ENCODE results near the gene ANAPC2. TPM values are rescaled to one million over a fixed set of nuclear protein-coding genes. Genes with fewer than 3 reads are reported as not detected.
A peak's percentile ranks its signal among the peaks of the same experiment; 100 is the strongest.

The ANAPC2 gene
- total RNA-seq, 3 donors from 2014 or later (not counting 1 experiment from before 2014, with no cell fraction given), result 146 to 172 (median 171) TPM

DNA sequence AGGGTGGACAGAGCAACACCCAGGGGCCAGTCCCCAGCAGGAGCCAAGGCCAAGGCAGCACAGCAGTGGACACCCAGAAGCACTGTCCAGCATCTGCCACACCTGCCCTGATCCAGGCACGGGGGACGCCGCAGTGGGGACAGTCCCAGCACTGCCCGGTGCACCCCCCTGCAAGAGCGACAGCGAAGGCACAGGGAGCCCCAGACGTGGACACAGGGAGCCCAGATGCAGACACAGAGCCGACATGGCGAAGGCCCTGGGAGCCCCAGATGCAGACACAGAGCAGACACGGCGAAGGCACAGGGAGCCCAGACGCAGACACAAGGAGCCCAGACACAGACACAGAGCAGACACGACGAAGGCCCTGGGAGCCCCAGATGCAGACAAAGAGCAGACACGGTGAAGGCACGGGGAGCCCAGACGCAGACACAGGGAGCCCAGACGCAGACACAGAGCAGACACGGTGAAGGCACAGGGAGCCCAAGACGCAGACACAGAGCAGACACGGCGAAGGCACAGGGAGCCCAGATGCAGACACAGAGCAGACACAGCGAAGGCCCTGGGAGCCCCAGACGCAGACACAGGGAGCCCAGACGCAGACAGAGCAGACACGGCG lies 4.3 kb downstream of the ANAPC2 start:
- Mint-ChIP-seq H3K4me3 (peak overlapping the region; percentile 1), H3K4me1 (peaks cover 17 to 30% of the 10 kb centered on the region in 2 donors), H3K27me3 (ENCODE audit: low read depth in 2 of 2) (no peaks in the 10 kb centered on the region), H3K27ac (peak overlapping the region; percentile 37 to 44), H3K36me3 (no peaks in the 10 kb centered on the region), H3K9me3 (no peaks in the 10 kb centered on the region)
- ATAC-seq, result no peak
- no peak for DNase-seq
- H3K27ac ChIP-seq (ENCODE audit: low read length), result no peak overlapping the region
- no peaks in the 10 kb centered on the region for H3K27me3 ChIP-seq (ENCODE audit: control insufficient read depth, insufficient read depth, low read length)
- 97% methylated on average over 27 of the region's 27 CpGs for WGBS (ENCODE audit: insufficient coverage)
- TF ChIP-seq, protein P1, sequence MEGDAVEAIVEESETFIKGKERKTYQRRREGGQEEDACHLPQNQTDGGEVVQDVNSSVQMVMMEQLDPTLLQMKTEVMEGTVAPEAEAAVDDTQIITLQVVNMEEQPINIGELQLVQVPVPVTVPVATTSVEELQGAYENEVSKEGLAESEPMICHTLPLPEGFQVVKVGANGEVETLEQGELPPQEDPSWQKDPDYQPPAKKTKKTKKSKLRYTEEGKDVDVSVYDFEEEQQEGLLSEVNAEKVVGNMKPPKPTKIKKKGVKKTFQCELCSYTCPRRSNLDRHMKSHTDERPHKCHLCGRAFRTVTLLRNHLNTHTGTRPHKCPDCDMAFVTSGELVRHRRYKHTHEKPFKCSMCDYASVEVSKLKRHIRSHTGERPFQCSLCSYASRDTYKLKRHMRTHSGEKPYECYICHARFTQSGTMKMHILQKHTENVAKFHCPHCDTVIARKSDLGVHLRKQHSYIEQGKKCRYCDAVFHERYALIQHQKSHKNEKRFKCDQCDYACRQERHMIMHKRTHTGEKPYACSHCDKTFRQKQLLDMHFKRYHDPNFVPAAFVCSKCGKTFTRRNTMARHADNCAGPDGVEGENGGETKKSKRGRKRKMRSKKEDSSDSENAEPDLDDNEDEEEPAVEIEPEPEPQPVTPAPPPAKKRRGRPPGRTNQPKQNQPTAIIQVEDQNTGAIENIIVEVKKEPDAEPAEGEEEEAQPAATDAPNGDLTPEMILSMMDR (IDR thresholded peaks at IDR 0.05), result no peak
- peaks cover 31% of the 10 kb centered on the region for H3K4me1 ChIP-seq (ENCODE audit: control insufficient read depth, insufficient read depth, low read length)
- intact Hi-C loops (cut with micrococcal nuclease), result no loop called here
- H3K4me3 ChIP-seq (ENCODE audit: low read length), result no peak overlapping the region
- H3K9me3 ChIP-seq (ENCODE audit: control insufficient read depth, insufficient read depth, low read length), result no peaks in the 10 kb centered on the region
- peaks cover 58% of the 10 kb centered on the region for H3K36me3 ChIP-seq (ENCODE audit: control insufficient read depth, insufficient read depth, low read length)

DNA sequence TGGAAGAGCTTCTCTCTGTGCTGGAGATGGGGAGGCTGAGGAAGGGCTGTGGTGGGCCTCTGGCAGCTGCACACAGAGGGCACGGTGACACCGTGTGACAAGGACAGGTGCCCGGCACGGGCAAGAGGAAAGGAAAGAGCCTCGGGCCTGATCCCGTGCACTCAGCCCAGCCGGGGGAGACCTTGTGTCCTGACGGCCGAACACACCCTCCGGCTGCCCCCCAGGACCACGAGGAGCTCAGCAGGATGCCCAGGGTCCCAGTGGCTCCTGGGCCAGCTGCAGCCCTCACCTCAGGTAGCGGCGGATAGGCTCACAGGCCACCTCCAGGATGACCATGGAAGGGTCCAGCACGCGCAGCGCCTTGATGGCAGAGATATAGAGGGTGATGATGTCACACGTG lies 5.5 kb downstream of the ANAPC2 start:
- no peaks in the 10 kb centered on the region for H3K27me3 Mint-ChIP-seq (ENCODE audit: low read depth in 2 of 2)
- no peak overlapping the region for H3K4me3 Mint-ChIP-seq
- no peaks in the 10 kb centered on the region for H3K9me3 Mint-ChIP-seq
- intact Hi-C loops (cut with micrococcal nuclease), result no loop called here
- H3K4me1 Mint-ChIP-seq, result peaks cover 14 to 20% of the 10 kb centered on the region in 2 donors
- H3K27ac ChIP-seq (ENCODE audit: low read length), result no peak overlapping the region
- H3K9me3 ChIP-seq (ENCODE audit: control insufficient read depth, insufficient read depth, low read length), result no peaks in the 10 kb centered on the region
- peaks cover 70% of the 10 kb centered on the region for H3K36me3 ChIP-seq (ENCODE audit: control insufficient read depth, insufficient read depth, low read length)
- no peak for DNase-seq
- TF ChIP-seq, protein P1 (IDR thresholded peaks at IDR 0.05), result no peak
- ATAC-seq, result no peak
- H3K27ac Mint-ChIP-seq, result no peak overlapping the region
- H3K4me1 ChIP-seq (ENCODE audit: control insufficient read depth, insufficient read depth, low read length), result peaks cover 26% of the 10 kb centered on the region
- H3K36me3 Mint-ChIP-seq, result no peaks in the 10 kb centered on the region
- 98% methylated on average over 17 of the region's 17 CpGs for WGBS (ENCODE audit: insufficient coverage)
- H3K27me3 ChIP-seq (ENCODE audit: control insufficient read depth, insufficient read depth, low read length), result no peaks in the 10 kb centered on the region
- H3K4me3 ChIP-seq (ENCODE audit: low read length), result no peak overlapping the region

DNA sequence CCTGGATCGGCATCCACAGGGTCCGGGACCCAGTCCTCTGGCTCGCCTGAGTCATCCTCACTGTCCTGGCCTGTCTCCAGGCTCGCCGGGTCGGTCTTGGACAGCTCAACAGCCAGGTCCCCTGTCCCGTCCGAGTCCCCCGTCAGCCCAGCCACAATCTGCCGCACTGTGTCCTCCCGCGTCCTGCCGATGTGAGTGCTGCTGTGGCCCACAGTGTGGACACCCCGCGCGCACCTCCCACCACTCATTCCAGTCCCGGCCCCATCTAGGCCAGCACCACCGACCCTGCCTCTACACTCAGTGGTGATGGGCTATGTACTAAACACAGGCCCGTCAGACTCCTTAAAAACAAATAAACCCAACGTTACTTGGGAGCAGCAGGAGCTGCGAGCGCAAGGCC lies 6.7 kb downstream of the ANAPC2 start:
- Mint-ChIP-seq H3K9me3 (no peaks in the 10 kb centered on the region), H3K4me1 (peaks cover 2 to 9% of the 10 kb centered on the region in 2 donors), H3K27ac (no peak overlapping the region), H3K27me3 (ENCODE audit: low read depth in 2 of 2) (no peaks in the 10 kb centered on the region), H3K4me3 (peak overlapping the region; percentile 57), H3K36me3 (no peaks in the 10 kb centered on the region)
- H3K27me3 ChIP-seq (ENCODE audit: control insufficient read depth, insufficient read depth, low read length), result no peaks in the 10 kb centered on the region
- H3K36me3 ChIP-seq (ENCODE audit: control insufficient read depth, insufficient read depth, low read length), result peaks cover 70% of the 10 kb centered on the region
- intact Hi-C loops (cut with micrococcal nuclease), result no loop called here
- no peak for DNase-seq
- H3K9me3 ChIP-seq (ENCODE audit: control insufficient read depth, insufficient read depth, low read length), result no peaks in the 10 kb centered on the region
- no peak overlapping the region for H3K4me3 ChIP-seq (ENCODE audit: low read length)
- peaks cover 15% of the 10 kb centered on the region for H3K4me1 ChIP-seq (ENCODE audit: control insufficient read depth, insufficient read depth, low read length)
- 98% methylated on average over 22 of the region's 22 CpGs for WGBS (ENCODE audit: insufficient coverage)
- H3K27ac ChIP-seq (ENCODE audit: low read length), result no peak overlapping the region
- TF ChIP-seq, protein P1 (IDR thresholded peaks at IDR 0.05), result no peak
- no peak for ATAC-seq

DNA sequence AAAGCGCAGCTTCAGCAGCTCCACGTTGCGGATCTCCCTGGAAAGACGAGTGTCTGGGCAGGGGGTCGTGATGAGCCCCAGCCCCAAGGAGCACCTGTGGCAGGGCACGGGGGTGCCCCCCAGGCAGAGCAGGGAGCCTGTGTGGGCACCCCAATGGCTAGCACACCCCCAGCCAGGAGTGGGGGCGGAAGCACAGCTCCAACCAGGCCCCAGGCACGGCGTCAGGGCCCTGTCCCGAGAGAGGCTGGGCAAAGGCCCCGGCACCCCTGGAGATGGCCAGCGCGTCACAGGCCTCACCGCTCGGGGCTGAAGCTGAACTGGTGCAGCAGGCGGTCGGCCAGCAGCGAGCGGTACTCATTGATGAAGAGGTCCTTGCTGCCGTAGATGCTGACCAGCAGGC lies 7.9 kb downstream of the ANAPC2 start:
- H3K36me3 ChIP-seq (ENCODE audit: control insufficient read depth, insufficient read depth, low read length), result peaks cover 63% of the 10 kb centered on the region

More for the DNA sequence above, 7.9 kb downstream of the ANAPC2 start:
- Histone ChIP-seq H3K4me3 (ENCODE audit: low read length) (no peak overlapping the region), H3K9me3 (ENCODE audit: control insufficient read depth, insufficient read depth, low read length) (no peaks in the 10 kb centered on the region), H3K27me3 (ENCODE audit: control insufficient read depth, insufficient read depth, low read length) (no peaks in the 10 kb centered on the region), H3K4me1 (ENCODE audit: control insufficient read depth, insufficient read depth, low read length) (peaks cover 5% of the 10 kb centered on the region), H3K27ac (ENCODE audit: low read length) (no peak overlapping the region)
- Mint-ChIP-seq H3K36me3 (no peaks in the 10 kb centered on the region), H3K4me1 (peaks cover 0 to 9% of the 10 kb centered on the region in 2 donors), H3K27ac (no peak overlapping the region), H3K4me3 (no peak overlapping the region), H3K27me3 (ENCODE audit: low read depth in 2 of 2) (no peaks in the 10 kb centered on the region), H3K9me3 (no peaks in the 10 kb centered on the region)
- DNase-seq, result no peak
- TF ChIP-seq, protein P1 (IDR thresholded peaks at IDR 0.05), result no peak
- WGBS (ENCODE audit: insufficient coverage), result 97% methylated on average over 20 of the region's 20 CpGs
- ATAC-seq, result no peak
- intact Hi-C loops (cut with micrococcal nuclease), result no loop called here

Measured in natural killer cell (primary cell).